ENCODE measurements around the gene PLD3.

GRCh38 chr19:40322271-40322610 is 26.3 kb upstream of the PLD3 start:
- TF ChIP-seq GATA2 (IDR thresholded peaks at IDR 0.05; ENCODE audit: low read depth, low read length) (no peak), GATA3 (IDR thresholded peaks at IDR 0.05; ENCODE audit: low read depth, low read length) (no peak)
